Measurements from ENCODE around the gene DHX35. TPM values are rescaled to one million over a fixed set of nuclear protein-coding genes. Genes with fewer than 3 reads are reported as not detected.
A peak's percentile ranks its signal among the peaks of the same experiment; 100 is the strongest.

DHX35 gene
- total and polyA plus RNA-seq, 2 experiments from 2014 or later = 4.5 to 10.7 TPM

- Histone ChIP-seq H2AFZ (peak overlapping the region; percentile 95), H4K20me1 (ENCODE audit: insufficient read depth) (no peaks in the 10 kb centered on the region), H3K27me3 (replicated peaks; ENCODE audit: insufficient read depth) (peaks cover 11% of the 10 kb centered on the region; the same call in 1 of the 2 replicates), H3K36me3 (ENCODE audit: low read depth) (no peaks in the 10 kb centered on the region), H3K9ac (peak overlapping the region; percentile 77), H3K4me1 (ENCODE audit: insufficient read depth) (no peaks in the 10 kb centered on the region), H3K4me2 (ENCODE audit: unreplicated experiment) (peak overlapping the region; percentile 90), H3F3A (ENCODE audit: insufficient read depth) (no peaks in the 10 kb centered on the region), H3K9me3 (ENCODE audit: low read depth) (no peaks in the 10 kb centered on the region), H3K4me3 (peak overlapping the region; percentile 92), H3K27ac (no peak overlapping the region), H3K79me2 (ENCODE audit: insufficient read depth) (no peaks in the 10 kb centered on the region), H3K9me2 (ENCODE audit: insufficient read depth) (no peaks in the 10 kb centered on the region)
- 2% methylated on average over 61 to 68 of the region's 69 CpGs for WGBS, 2 experiments (ENCODE audit: low coverage in 1 of 2, low lambda C conversion rate in 2 of 2, missing lambda C conversion rate in 2 of 2)
- peak; percentile 75 for DNase-seq
- TF ChIP-seq EZH2phosphoT487 (IDR thresholded peaks at IDR 0.05; ENCODE audit: insufficient read depth, low read depth) (no peak), EZH2 (IDR thresholded peaks at IDR 0.05; ENCODE audit: insufficient read depth, poor library complexity, severe bottlenecking) (no peak)
- in situ Hi-C loops (cut with MboI) = no loop called here
Observed at GRCh38 chr20:39049684-39050554, 87.8 kb downstream of the DHX35 start.

- H3K4me2 ChIP-seq (ENCODE audit: unreplicated experiment) = peak overlapping the region; percentile 90
- in situ Hi-C loops (cut with MboI) = no loop called here
- no peaks in the 10 kb centered on the region for H3K9me2 ChIP-seq (ENCODE audit: insufficient read depth)
- no peaks in the 10 kb centered on the region for H3K9me3 ChIP-seq (ENCODE audit: low read depth)
- H2AFZ ChIP-seq = peak overlapping the region; percentile 95
- no peaks in the 10 kb centered on the region for H3F3A ChIP-seq (ENCODE audit: insufficient read depth)
- peak overlapping the region; percentile 92 for H3K4me3 ChIP-seq
- no peak for TF ChIP-seq EZH2phosphoT487 (IDR thresholded peaks at IDR 0.05; ENCODE audit: insufficient read depth, low read depth)
- TF ChIP-seq EZH2 (IDR thresholded peaks at IDR 0.05; ENCODE audit: insufficient read depth, poor library complexity, severe bottlenecking) = no peak
- no peaks in the 10 kb centered on the region for H3K4me1 ChIP-seq (ENCODE audit: insufficient read depth)
- H3K79me2 ChIP-seq (ENCODE audit: insufficient read depth) = no peaks in the 10 kb centered on the region
- H3K27me3 ChIP-seq (replicated peaks; ENCODE audit: insufficient read depth) = peaks cover 11% of the 10 kb centered on the region; the same call in 1 of the 2 replicates
- peak overlapping the region; percentile 77; the same call in 1 of the 2 replicates for H3K9ac ChIP-seq
- H4K20me1 ChIP-seq (ENCODE audit: insufficient read depth) = no peaks in the 10 kb centered on the region
- no peak for DNase-seq
- H3K36me3 ChIP-seq (ENCODE audit: low read depth) = no peaks in the 10 kb centered on the region
- no peak overlapping the region for H3K27ac ChIP-seq
- WGBS, 2 experiments (ENCODE audit: low coverage in 1 of 2, low lambda C conversion rate in 2 of 2, missing lambda C conversion rate in 2 of 2) = 50 to 58% methylated on average over 4 of the region's 4 CpGs
Observed at GRCh38 chr20:39050555-39050902, 88.4 kb downstream of the DHX35 start.

DNA sequence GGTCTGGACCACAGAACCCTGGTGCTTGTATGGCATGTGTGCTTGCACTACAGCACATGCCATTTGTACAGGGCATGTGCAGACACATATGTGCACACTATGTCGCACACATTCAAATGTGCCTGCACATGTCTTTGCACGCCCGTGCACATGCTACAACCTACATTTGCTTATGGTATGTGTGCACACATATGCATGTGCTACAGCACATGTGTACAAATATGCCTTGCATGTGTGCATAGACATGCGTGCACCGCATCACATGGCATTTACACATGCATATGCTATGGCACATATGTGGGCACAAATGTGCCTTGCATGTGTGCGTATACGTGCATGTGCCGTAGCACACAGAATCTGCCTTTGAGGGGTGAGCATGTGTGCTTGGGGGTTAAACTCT, 90.5 kb downstream of the DHX35 start:
- TF ChIP-seq EZH2phosphoT487 (IDR thresholded peaks at IDR 0.05; ENCODE audit: insufficient read depth, low read depth) (no peak), EZH2 (IDR thresholded peaks at IDR 0.05; ENCODE audit: insufficient read depth, poor library complexity, severe bottlenecking) (no peak)
- Histone ChIP-seq H3K4me2 (ENCODE audit: unreplicated experiment) (no peak overlapping the region), H3F3A (ENCODE audit: insufficient read depth) (no peaks in the 10 kb centered on the region), H3K27me3 (replicated peaks; ENCODE audit: insufficient read depth) (peaks cover 11% of the 10 kb centered on the region; the same call in 1 of the 2 replicates), H3K36me3 (ENCODE audit: low read depth) (no peaks in the 10 kb centered on the region), H3K9me3 (ENCODE audit: low read depth) (no peaks in the 10 kb centered on the region), H2AFZ (no peak overlapping the region), H3K4me3 (no peak overlapping the region), H3K9ac (no peak overlapping the region), H3K4me1 (ENCODE audit: insufficient read depth) (no peaks in the 10 kb centered on the region), H3K79me2 (ENCODE audit: insufficient read depth) (no peaks in the 10 kb centered on the region), H3K9me2 (ENCODE audit: insufficient read depth) (no peaks in the 10 kb centered on the region), H3K27ac (no peak overlapping the region), H4K20me1 (ENCODE audit: insufficient read depth) (no peaks in the 10 kb centered on the region)
- in situ Hi-C loops (cut with MboI) = no loop called here
- no peak for DNase-seq
- 53 to 55% methylated on average over 8 of the region's 8 CpGs for WGBS, 2 experiments (ENCODE audit: low coverage in 1 of 2, low lambda C conversion rate in 2 of 2, missing lambda C conversion rate in 2 of 2)

DNA sequence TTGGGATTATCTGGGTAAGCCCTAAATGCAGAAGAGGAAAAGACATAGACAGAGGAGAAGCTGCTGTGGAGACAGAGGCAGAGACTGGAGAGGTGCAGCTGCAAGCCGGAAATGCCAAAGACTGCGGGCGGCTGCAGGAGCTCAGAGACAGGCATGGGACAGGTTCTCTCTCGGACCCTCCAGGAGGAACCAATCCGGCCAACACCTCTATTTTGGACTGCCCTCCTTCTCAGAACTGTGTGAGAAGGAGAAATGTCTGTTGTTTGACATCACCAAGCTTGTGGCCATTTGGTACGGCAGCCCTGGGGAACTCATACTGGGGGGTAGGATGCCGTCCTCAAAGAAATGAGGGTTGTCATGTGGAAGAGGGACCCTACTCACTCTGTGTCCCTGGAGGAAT, 95.0 kb downstream of the DHX35 start:
- H3K36me3 ChIP-seq (ENCODE audit: low read depth) = no peaks in the 10 kb centered on the region
- TF ChIP-seq EZH2 (IDR thresholded peaks at IDR 0.05; ENCODE audit: insufficient read depth, poor library complexity, severe bottlenecking) (no peak), EZH2phosphoT487 (IDR thresholded peaks at IDR 0.05; ENCODE audit: insufficient read depth, low read depth) (no peak)
- 56 to 59% methylated on average over 7 of the region's 7 CpGs for WGBS, 2 experiments (ENCODE audit: low coverage in 1 of 2, low lambda C conversion rate in 2 of 2, missing lambda C conversion rate in 2 of 2)
- DNase-seq = no peak
- H3K79me2 ChIP-seq (ENCODE audit: insufficient read depth) = no peaks in the 10 kb centered on the region
- no peak overlapping the region for H2AFZ ChIP-seq
- in situ Hi-C loops (cut with MboI) = no loop called here
- H3K4me3 ChIP-seq = no peak overlapping the region
- no peaks in the 10 kb centered on the region for H3K9me3 ChIP-seq (ENCODE audit: low read depth)
- H3K4me2 ChIP-seq (ENCODE audit: unreplicated experiment) = no peak overlapping the region
- no peaks in the 10 kb centered on the region for H3K9me2 ChIP-seq (ENCODE audit: insufficient read depth)
- H3F3A ChIP-seq (ENCODE audit: insufficient read depth) = no peaks in the 10 kb centered on the region
- H4K20me1 ChIP-seq (ENCODE audit: insufficient read depth) = no peaks in the 10 kb centered on the region
- no peak overlapping the region for H3K9ac ChIP-seq
- H3K27ac ChIP-seq = no peak overlapping the region
- peaks cover 11% of the 10 kb centered on the region; the same call in 1 of the 2 replicates for H3K27me3 ChIP-seq (replicated peaks; ENCODE audit: insufficient read depth)
- H3K4me1 ChIP-seq (ENCODE audit: insufficient read depth) = no peaks in the 10 kb centered on the region

All from GM23248 (cell line).